ENCODE measurements around the gene AGER.
A peak's percentile ranks its signal among the peaks of the same experiment; 100 is the strongest.

The AGER gene

DNA sequence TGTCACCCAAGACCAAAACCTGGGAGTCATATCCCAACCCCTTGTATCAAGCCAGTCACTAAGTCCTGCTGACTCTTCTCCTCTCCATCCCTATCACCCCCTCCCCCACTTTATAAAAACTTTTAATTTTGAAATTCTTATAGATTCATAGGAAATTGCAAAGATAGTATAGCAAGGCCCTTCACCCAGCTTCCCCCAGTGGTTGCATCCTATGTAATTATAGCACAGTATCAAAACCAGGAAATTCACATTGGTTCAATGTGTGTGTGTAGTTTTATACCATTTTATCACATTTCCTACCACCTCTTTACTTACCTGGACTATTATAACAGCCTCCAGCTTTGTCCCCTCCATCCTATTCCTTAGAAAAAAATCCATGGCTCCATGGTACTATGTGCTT lies 26.0 kb downstream of the AGER start:
- no peak for DNase-seq (ENCODE audit: low read depth in 2 of 2)
- no peak overlapping the region for H3K4me3 ChIP-seq (replicated peaks in 1 of 2; ENCODE audit: low read depth in 2 of 2, low read length in 2 of 2)
- TF ChIP-seq, protein P1, sequence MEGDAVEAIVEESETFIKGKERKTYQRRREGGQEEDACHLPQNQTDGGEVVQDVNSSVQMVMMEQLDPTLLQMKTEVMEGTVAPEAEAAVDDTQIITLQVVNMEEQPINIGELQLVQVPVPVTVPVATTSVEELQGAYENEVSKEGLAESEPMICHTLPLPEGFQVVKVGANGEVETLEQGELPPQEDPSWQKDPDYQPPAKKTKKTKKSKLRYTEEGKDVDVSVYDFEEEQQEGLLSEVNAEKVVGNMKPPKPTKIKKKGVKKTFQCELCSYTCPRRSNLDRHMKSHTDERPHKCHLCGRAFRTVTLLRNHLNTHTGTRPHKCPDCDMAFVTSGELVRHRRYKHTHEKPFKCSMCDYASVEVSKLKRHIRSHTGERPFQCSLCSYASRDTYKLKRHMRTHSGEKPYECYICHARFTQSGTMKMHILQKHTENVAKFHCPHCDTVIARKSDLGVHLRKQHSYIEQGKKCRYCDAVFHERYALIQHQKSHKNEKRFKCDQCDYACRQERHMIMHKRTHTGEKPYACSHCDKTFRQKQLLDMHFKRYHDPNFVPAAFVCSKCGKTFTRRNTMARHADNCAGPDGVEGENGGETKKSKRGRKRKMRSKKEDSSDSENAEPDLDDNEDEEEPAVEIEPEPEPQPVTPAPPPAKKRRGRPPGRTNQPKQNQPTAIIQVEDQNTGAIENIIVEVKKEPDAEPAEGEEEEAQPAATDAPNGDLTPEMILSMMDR (IDR thresholded peaks at IDR 0.05; ENCODE audit: low read depth, low read length): no peak

GRCh38 chr6:32156891-32157290 lies 27.2 kb downstream of the AGER start:
- DNase-seq (ENCODE audit: low read depth in 2 of 2): no peak
- H3K4me3 ChIP-seq (replicated peaks in 1 of 2; ENCODE audit: low read depth in 2 of 2, low read length in 2 of 2): no peak overlapping the region
- TF ChIP-seq, protein P1 (IDR thresholded peaks at IDR 0.05; ENCODE audit: low read depth, low read length): no peak

- TF ChIP-seq, protein P1 (IDR thresholded peaks at IDR 0.05; ENCODE audit: low read depth, low read length): peak; percentile 44
Measured at GRCh38 chr6:32154514-32155161, 29.4 kb downstream of the AGER start.

GRCh38 chr6:32153564-32154513 lies 30.2 kb downstream of the AGER start, which contains the start of gene PPT2:
TSS of gene PPT2 (plus strand) at chr6:32154141. CDS start at chr6:32154595, 454 bp downstream.
- peak within 1 kb of the TSS; percentile 83 to 88 for H3K4me3 ChIP-seq (replicated peaks in 1 of 2; ENCODE audit: low read depth in 2 of 2, low read length in 2 of 2)
- peak; percentile 93 to 98 for DNase-seq (ENCODE audit: low read depth in 2 of 2)
- TF ChIP-seq, protein P1 (IDR thresholded peaks at IDR 0.05; ENCODE audit: low read depth, low read length): peak; percentile 23

More at GRCh38 chr6:32154514-32155161, 29.4 kb downstream of the AGER start:
- H3K4me3 ChIP-seq (replicated peaks in 1 of 2; ENCODE audit: low read depth in 2 of 2, low read length in 2 of 2): peak overlapping the region; percentile 83 to 88
- DNase-seq (ENCODE audit: low read depth in 2 of 2): peak; percentile 66 to 75

DNA sequence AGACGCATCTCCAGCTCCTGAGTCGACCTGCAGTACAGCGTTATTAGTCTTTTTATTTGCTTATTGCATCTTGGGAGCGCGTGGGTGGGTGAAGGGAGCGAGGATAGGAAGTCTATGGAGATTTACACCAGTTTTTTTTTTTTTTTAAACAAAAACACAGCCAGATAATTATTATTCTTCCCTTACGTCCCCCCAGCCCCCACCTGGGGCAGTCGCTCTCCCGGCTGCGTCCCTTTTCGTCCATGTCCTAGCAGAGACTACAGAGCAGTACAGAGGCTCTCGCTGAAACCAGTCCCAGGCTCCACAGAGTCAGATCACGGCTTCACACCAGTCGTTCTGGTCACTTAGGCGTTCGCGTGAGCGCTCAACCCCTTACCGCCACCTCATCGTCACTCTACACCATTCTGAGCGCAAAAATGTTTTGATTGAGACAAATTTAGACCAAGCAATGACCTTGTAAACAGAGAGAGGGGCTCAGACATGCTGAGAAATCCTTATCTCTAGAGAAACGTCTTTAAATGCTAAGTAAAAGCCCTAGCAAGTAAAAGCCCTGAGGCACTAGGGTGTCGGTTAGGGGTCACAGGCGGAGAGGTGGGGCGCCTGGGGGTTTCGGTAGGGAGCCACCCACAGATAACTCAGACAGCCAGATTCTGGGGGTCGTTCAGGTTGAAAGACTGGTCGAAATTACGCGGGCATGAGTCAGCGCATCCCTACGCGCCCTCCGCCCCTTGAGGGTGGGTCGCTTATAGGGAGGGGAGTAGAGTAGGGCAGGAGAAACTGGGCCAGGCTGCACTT lies 31.1 kb downstream of the AGER start:
- DNase-seq (ENCODE audit: low read depth in 2 of 2): peak; percentile 32 to 43
- H3K4me3 ChIP-seq (replicated peaks in 1 of 2; ENCODE audit: low read depth in 2 of 2, low read length in 2 of 2): peak overlapping the region; percentile 83 to 88
- TF ChIP-seq, protein P1 (IDR thresholded peaks at IDR 0.05; ENCODE audit: low read depth, low read length): no peak
